SU-DHL-6 (cell line): Measurements from ENCODE around the gene CCDC32.

Experiments
- EZH2phosphoT487 ChIP-seq: fragments of 200-600 bp; sonication (generic), shearing (Covaris generic); conservative IDR thresholded peaks from 2 replicates; pipeline ENCODE4 v1.6.1; 2018; ENCODE audit warnings: mild to moderate bottlenecking, antibody characterized with exemption, low read length, moderate library complexity, mixed read lengths
- TF ChIP-seq, protein P1 (sequence below): fragments of 200-600 bp; sonication (generic); IDR thresholded peaks from one replicate; pipeline ENCODE4 v1.5.1; 2017; ENCODE audit warnings: antibody characterized with exemption, mild to moderate bottlenecking, low read length, moderate library complexity; ENCODE audit not compliant: insufficient read depth, poor library complexity, severe bottlenecking

DNA sequence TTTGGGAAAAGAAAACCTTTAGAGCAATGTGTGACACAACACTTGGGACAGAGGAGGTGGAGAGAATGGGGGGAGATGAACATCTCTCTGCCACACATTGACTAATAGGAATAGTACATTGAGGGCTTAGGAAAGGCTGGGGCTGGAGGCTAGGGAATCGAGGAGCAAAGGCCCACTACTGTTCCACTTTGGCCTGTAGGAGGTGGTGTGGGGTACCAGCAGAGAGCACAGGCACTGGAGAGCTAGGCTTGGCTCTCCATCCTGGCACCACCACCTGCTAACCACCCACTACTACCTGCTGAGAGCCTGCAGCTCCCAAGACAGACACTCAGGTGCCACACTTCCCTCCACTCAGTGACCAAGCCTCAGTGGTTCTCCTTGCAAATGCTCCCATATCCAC, 19.4 kb downstream of the CCDC32 start:
- TF ChIP-seq, protein P1, sequence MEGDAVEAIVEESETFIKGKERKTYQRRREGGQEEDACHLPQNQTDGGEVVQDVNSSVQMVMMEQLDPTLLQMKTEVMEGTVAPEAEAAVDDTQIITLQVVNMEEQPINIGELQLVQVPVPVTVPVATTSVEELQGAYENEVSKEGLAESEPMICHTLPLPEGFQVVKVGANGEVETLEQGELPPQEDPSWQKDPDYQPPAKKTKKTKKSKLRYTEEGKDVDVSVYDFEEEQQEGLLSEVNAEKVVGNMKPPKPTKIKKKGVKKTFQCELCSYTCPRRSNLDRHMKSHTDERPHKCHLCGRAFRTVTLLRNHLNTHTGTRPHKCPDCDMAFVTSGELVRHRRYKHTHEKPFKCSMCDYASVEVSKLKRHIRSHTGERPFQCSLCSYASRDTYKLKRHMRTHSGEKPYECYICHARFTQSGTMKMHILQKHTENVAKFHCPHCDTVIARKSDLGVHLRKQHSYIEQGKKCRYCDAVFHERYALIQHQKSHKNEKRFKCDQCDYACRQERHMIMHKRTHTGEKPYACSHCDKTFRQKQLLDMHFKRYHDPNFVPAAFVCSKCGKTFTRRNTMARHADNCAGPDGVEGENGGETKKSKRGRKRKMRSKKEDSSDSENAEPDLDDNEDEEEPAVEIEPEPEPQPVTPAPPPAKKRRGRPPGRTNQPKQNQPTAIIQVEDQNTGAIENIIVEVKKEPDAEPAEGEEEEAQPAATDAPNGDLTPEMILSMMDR = no peak
- TF ChIP-seq EZH2phosphoT487 = no peak
